Fibroblast of pulmonary artery (primary cell): ENCODE data around the gene PIP4K2A.

ENCODE experiments used
- DNase-seq: peaks from one replicate; pipeline ENCODE4 v3.0.0-alpha.2; 2010; ENCODE audit warnings: low read depth
- H3K4me3 ChIP-seq: replicated peaks from 2 replicates; pipeline ENCODE4 v1.5.1; 2011; ENCODE audit warnings: low read depth, mild to moderate bottlenecking, control low read depth, low read length, moderate library complexity
- TF ChIP-seq, protein P1 (sequence below): IDR thresholded peaks from 2 replicates; pipeline ENCODE4 v1.5.1; 2011; ENCODE audit warnings: mild to moderate bottlenecking, control low read depth, low read length, inconsistent platforms; ENCODE audit errors: missing control alignments

PIP4K2A gene

GRCh38 chr10:22655312-22655981 lies 58.9 kb downstream of the PIP4K2A start:
- TF ChIP-seq, protein P1, sequence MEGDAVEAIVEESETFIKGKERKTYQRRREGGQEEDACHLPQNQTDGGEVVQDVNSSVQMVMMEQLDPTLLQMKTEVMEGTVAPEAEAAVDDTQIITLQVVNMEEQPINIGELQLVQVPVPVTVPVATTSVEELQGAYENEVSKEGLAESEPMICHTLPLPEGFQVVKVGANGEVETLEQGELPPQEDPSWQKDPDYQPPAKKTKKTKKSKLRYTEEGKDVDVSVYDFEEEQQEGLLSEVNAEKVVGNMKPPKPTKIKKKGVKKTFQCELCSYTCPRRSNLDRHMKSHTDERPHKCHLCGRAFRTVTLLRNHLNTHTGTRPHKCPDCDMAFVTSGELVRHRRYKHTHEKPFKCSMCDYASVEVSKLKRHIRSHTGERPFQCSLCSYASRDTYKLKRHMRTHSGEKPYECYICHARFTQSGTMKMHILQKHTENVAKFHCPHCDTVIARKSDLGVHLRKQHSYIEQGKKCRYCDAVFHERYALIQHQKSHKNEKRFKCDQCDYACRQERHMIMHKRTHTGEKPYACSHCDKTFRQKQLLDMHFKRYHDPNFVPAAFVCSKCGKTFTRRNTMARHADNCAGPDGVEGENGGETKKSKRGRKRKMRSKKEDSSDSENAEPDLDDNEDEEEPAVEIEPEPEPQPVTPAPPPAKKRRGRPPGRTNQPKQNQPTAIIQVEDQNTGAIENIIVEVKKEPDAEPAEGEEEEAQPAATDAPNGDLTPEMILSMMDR, result peak; percentile 8
- H3K4me3 ChIP-seq, result no peak overlapping the region
- DNase-seq, result peak; percentile 84

- no peak for DNase-seq
- TF ChIP-seq, protein P1, result no peak
- no peak overlapping the region for H3K4me3 ChIP-seq
Measured at GRCh38 chr10:22652988-22653481, 61.3 kb downstream of the PIP4K2A start.

GRCh38 chr10:22651276-22651980 lies 63.0 kb downstream of the PIP4K2A start:
- TF ChIP-seq, protein P1, result no peak
- no peak overlapping the region for H3K4me3 ChIP-seq
- no peak for DNase-seq

- TF ChIP-seq, protein P1, result no peak
- no peak overlapping the region for H3K4me3 ChIP-seq
- no peak for DNase-seq
Measured at GRCh38 chr10:22649994-22650393, 64.4 kb downstream of the PIP4K2A start.

DNA sequence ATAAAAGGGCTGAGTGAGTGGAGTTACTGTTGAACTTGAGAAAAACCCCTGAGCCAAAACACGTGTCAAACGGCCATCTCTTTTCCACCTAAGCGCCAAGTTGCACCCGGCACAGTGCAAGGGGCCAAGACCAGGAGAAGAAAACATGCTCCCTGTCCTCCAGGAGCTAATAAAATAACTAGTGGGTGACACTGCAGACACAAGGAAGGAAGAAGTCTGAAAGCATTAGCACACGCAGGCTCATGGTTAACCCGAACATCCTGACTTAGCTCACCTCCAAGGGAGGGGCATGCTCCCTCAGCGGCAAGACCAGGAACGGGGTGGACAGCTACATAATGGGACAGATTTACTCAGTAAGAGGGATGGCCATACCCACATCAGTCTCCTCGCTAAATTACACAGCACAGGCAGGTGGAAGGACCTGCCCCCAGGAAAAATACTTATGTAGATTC lies 65.0 kb downstream of the PIP4K2A start:
- TF ChIP-seq, protein P1, result no peak
- DNase-seq, result no peak
- H3K4me3 ChIP-seq, result no peak overlapping the region

GRCh38 chr10:22648547-22648961 lies 65.8 kb downstream of the PIP4K2A start:
- DNase-seq, result peak; percentile 31
- H3K4me3 ChIP-seq, result peak overlapping the region; percentile 8
- TF ChIP-seq, protein P1, result no peak
